ENCODE results near the gene CCDC188. TPM values are rescaled to one million over a fixed set of nuclear protein-coding genes. Genes with fewer than 3 reads are reported as not detected.

CCDC188 gene
- total and polyA plus RNA-seq, 2 of the 13 experiments (the other 11 are each of a cell fraction or from before 2014, with no cell fraction given) = not detected

DNA sequence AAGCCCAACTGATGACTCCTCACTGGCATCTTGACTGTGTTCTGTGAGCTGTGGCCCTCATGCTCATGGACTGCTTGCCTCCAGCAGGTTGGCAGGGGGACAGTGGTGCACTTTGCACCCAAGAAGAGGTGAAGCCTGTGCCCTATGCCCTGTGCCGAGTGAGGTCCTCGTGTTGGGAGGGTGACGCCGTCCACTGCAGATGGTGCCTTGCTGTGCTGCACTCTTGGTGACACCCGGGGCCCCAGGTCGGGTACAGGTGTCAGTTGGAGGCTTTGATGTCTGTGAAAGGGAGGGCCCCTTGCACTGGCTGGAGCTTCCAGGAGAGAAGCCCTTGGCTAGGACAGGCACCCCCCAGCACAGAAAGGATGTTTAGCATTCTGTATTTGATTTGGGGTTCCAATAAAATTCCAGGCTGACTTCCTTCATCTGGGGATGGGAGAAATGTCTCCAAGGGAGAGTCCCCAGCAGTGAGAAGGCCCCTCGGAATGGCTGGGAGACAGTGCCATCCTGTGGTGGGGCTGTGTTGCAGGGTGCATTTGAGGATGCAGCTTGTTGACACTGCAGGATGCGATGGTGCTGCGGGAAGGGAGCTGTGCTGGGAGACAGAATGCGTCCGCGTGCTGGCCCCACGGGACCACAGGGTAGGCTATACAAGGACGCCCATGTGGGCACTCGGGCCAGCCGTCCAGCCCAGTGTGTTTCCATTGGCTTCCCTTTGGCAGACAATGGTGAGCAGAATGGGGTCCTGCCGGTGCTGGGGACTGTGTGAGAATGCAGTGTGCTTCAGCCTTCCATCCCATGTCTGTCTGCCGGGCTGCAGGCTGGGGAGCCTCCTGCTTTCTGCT is 21.7 kb downstream of the CCDC188 start (continued):
- TF ChIP-seq, protein P1, sequence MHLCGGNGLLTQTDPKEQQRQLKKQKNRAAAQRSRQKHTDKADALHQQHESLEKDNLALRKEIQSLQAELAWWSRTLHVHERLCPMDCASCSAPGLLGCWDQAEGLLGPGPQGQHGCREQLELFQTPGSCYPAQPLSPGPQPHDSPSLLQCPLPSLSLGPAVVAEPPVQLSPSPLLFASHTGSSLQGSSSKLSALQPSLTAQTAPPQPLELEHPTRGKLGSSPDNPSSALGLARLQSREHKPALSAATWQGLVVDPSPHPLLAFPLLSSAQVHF (CRISPR knock-in tag; IDR thresholded peaks at IDR 0.05) = no peak
- TF ChIP-seq ZNF629 (CRISPR knock-in tag; conservative IDR thresholded peaks at IDR 0.05) = peak; percentile 20; the same call in 1 of the 2 replicates
- TF ChIP-seq, protein P2, sequence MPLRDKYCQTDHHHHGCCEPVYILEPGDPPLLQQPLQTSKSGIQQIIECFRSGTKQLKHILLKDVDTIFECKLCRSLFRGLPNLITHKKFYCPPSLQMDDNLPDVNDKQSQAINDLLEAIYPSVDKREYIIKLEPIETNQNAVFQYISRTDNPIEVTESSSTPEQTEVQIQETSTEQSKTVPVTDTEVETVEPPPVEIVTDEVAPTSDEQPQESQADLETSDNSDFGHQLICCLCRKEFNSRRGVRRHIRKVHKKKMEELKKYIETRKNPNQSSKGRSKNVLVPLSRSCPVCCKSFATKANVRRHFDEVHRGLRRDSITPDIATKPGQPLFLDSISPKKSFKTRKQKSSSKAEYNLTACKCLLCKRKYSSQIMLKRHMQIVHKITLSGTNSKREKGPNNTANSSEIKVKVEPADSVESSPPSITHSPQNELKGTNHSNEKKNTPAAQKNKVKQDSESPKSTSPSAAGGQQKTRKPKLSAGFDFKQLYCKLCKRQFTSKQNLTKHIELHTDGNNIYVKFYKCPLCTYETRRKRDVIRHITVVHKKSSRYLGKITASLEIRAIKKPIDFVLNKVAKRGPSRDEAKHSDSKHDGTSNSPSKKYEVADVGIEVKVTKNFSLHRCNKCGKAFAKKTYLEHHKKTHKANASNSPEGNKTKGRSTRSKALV (CRISPR knock-in tag; IDR thresholded peaks at IDR 0.05) = no peak
- TF ChIP-seq, protein P3, sequence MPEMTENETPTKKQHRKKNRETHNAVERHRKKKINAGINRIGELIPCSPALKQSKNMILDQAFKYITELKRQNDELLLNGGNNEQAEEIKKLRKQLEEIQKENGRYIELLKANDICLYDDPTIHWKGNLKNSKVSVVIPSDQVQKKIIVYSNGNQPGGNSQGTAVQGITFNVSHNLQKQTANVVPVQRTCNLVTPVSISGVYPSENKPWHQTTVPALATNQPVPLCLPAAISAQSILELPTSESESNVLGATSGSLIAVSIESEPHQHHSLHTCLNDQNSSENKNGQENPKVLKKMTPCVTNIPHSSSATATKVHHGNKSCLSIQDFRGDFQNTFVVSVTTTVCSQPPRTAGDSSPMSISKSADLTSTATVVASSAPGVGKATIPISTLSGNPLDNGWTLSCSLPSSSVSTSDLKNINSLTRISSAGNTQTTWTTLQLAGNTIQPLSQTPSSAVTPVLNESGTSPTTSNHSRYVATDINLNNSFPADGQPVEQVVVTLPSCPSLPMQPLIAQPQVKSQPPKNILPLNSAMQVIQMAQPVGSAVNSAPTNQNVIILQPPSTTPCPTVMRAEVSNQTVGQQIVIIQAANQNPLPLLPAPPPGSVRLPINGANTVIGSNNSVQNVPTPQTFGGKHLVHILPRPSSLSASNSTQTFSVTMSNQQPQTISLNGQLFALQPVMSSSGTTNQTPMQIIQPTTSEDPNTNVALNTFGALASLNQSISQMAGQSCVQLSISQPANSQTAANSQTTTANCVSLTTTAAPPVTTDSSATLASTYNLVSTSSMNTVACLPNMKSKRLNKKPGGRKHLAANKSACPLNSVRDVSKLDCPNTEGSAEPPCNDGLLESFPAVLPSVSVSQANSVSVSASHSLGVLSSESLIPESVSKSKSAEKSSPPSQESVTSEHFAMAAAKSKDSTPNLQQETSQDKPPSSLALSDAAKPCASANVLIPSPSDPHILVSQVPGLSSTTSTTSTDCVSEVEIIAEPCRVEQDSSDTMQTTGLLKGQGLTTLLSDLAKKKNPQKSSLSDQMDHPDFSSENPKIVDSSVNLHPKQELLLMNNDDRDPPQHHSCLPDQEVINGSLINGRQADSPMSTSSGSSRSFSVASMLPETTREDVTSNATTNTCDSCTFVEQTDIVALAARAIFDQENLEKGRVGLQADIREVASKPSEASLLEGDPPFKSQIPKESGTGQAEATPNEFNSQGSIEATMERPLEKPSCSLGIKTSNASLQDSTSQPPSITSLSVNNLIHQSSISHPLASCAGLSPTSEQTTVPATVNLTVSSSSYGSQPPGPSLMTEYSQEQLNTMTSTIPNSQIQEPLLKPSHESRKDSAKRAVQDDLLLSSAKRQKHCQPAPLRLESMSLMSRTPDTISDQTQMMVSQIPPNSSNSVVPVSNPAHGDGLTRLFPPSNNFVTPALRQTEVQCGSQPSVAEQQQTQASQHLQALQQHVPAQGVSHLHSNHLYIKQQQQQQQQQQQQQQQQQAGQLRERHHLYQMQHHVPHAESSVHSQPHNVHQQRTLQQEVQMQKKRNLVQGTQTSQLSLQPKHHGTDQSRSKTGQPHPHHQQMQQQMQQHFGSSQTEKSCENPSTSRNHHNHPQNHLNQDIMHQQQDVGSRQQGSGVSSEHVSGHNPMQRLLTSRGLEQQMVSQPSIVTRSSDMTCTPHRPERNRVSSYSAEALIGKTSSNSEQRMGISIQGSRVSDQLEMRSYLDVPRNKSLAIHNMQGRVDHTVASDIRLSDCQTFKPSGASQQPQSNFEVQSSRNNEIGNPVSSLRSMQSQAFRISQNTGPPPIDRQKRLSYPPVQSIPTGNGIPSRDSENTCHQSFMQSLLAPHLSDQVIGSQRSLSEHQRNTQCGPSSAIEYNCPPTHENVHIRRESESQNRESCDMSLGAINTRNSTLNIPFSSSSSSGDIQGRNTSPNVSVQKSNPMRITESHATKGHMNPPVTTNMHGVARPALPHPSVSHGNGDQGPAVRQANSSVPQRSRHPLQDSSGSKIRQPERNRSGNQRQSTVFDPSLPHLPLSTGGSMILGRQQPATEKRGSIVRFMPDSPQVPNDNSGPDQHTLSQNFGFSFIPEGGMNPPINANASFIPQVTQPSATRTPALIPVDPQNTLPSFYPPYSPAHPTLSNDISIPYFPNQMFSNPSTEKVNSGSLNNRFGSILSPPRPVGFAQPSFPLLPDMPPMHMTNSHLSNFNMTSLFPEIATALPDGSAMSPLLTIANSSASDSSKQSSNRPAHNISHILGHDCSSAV (CRISPR knock-in tag; IDR thresholded peaks at IDR 0.05; ENCODE audit: borderline replicate concordance) = no peak
- no peak for TF ChIP-seq ZNF839 (CRISPR knock-in tag; IDR thresholded peaks at IDR 0.05; ENCODE audit: borderline replicate concordance)
- TF ChIP-seq ZNF20 (CRISPR knock-in tag; IDR thresholded peaks at IDR 0.05) = no peak
- no peak for TF ChIP-seq ZNF724P (CRISPR knock-in tag; IDR thresholded peaks at IDR 0.05; ENCODE audit: borderline replicate concordance)
- 0 out of 2 replicates have a peak, but pooled peaks have one; percentile 13 for TF ChIP-seq CREB1 (IDR thresholded peaks at IDR 0.05)
- TF ChIP-seq CREB1 (CRISPR knock-in tag; IDR thresholded peaks at IDR 0.05) = peak; percentile 41; the same call in 1 of the 2 replicates
- no peak for TF ChIP-seq NFE2 (CRISPR knock-in tag; IDR thresholded peaks at IDR 0.05)
- no peak for TF ChIP-seq ZNF160 (CRISPR knock-in tag; IDR thresholded peaks at IDR 0.05)
- TF ChIP-seq KDM4B (CRISPR knock-in tag; IDR thresholded peaks at IDR 0.05) = 0 out of 2 replicates have a peak, but pooled peaks have one; percentile 12
- TF ChIP-seq EEA1 (CRISPR knock-in tag; IDR thresholded peaks at IDR 0.05; ENCODE audit: borderline replicate concordance) = no peak
- no peak for TF ChIP-seq ZNF337 (CRISPR knock-in tag; IDR thresholded peaks at IDR 0.05; ENCODE audit: borderline replicate concordance, low read depth)
- TF ChIP-seq ZNF260 (CRISPR knock-in tag; IDR thresholded peaks at IDR 0.05; ENCODE audit: borderline replicate concordance, low read depth) = no peak
- TF ChIP-seq GATAD2A (CRISPR knock-in tag; IDR thresholded peaks at IDR 0.05) = peak; percentile 55; the same call in 1 of the 2 replicates
- 0 out of 2 replicates have a peak, but pooled peaks have one; percentile 20 for TF ChIP-seq PHF8 (CRISPR knock-in tag; IDR thresholded peaks at IDR 0.05)
- TF ChIP-seq ETV5 (CRISPR knock-in tag; IDR thresholded peaks at IDR 0.05; ENCODE audit: borderline replicate concordance) = no peak; the same call in 1 of the 2 replicates
- no peak for TF ChIP-seq ZNF780A (CRISPR knock-in tag; IDR thresholded peaks at IDR 0.05)
- no peak for TF ChIP-seq PLRG1 (conservative IDR thresholded peaks at IDR 0.05)
